ENCODE data around the gene SDHAF1. TPM values are rescaled to one million over a fixed set of nuclear protein-coding genes. Genes with fewer than 3 reads are reported as not detected.
"Not testable (repeated sequence)": the region's sequence is repeated elsewhere in the genome, so short reads cannot be mapped to it uniquely, and the experiment has no call there.

Gene SDHAF1
- total and polyA plus RNA-seq, 2 experiments from 2014 or later, result 28.6 to 36.5 TPM

GRCh38 chr19:35955881-35956634, 38.9 kb upstream of the SDHAF1 start:
- no peak for TF ChIP-seq EZH2 (IDR thresholded peaks at IDR 0.05; ENCODE audit: borderline replicate concordance)
- TF ChIP-seq CTCF (IDR thresholded peaks at IDR 0.05; ENCODE audit: poor library complexity), result no peak
- TF ChIP-seq EZH2phosphoT487 (IDR thresholded peaks at IDR 0.05; ENCODE audit: low read depth, severe bottlenecking, unreplicated experiment), result no peak
- H3K27me3 ChIP-seq, result peaks cover 41% of the 10 kb centered on the region
- no peaks in the 10 kb centered on the region for H3K36me3 ChIP-seq (replicated peaks; ENCODE audit: insufficient read depth, low read depth)
- no peaks in the 10 kb centered on the region for H3K79me2 ChIP-seq
- no peak overlapping the region for H3K27ac ChIP-seq
- no peak overlapping the region for H3K4me3 ChIP-seq
- no peaks in the 10 kb centered on the region for H3K9me3 ChIP-seq (ENCODE audit: low read depth)
- H2AFZ ChIP-seq, result no peak overlapping the region
- no peaks in the 10 kb centered on the region for H4K20me1 ChIP-seq (ENCODE audit: insufficient read depth, poor library complexity, severe bottlenecking)
- H3K9me2 ChIP-seq (replicated peaks; ENCODE audit: insufficient read depth), result no peaks in the 10 kb centered on the region
- no peak overlapping the region for H3K4me2 ChIP-seq
- H3K4me1 ChIP-seq (ENCODE audit: insufficient read depth), result no peaks in the 10 kb centered on the region
- no peak for DNase-seq (ENCODE audit: low spot score)
- WGBS (ENCODE audit: low lambda C conversion rate, missing lambda C conversion rate), result 74% methylated on average over 6 of the region's 6 CpGs

GRCh38 chr19:35957411-35957810, 37.6 kb upstream of the SDHAF1 start:
- peaks cover 44% of the 10 kb centered on the region for H3K27me3 ChIP-seq
- WGBS (ENCODE audit: low lambda C conversion rate, missing lambda C conversion rate), result 77% methylated on average over 8 of the region's 8 CpGs

GRCh38 chr19:35958660-35959039, 36.3 kb upstream of the SDHAF1 start:
- no peak overlapping the region for H3K27ac ChIP-seq
- no peak for TF ChIP-seq EZH2 (IDR thresholded peaks at IDR 0.05; ENCODE audit: borderline replicate concordance)
- no peak for TF ChIP-seq CTCF (IDR thresholded peaks at IDR 0.05; ENCODE audit: poor library complexity)
- TF ChIP-seq EZH2phosphoT487 (IDR thresholded peaks at IDR 0.05; ENCODE audit: low read depth, severe bottlenecking, unreplicated experiment), result no peak
- H2AFZ ChIP-seq, result no peak overlapping the region
- peaks cover 44% of the 10 kb centered on the region for H3K27me3 ChIP-seq
- no peaks in the 10 kb centered on the region for H3K9me2 ChIP-seq (replicated peaks; ENCODE audit: insufficient read depth)
- H4K20me1 ChIP-seq (ENCODE audit: insufficient read depth, poor library complexity, severe bottlenecking), result no peaks in the 10 kb centered on the region
- peak overlapping the region; percentile 61 for H3K4me2 ChIP-seq
- H3K79me2 ChIP-seq, result no peaks in the 10 kb centered on the region
- H3K4me1 ChIP-seq (ENCODE audit: insufficient read depth), result no peaks in the 10 kb centered on the region
- DNase-seq (ENCODE audit: low spot score), result no peak
- 47% methylated on average over 14 of the region's 15 CpGs for WGBS (ENCODE audit: low lambda C conversion rate, missing lambda C conversion rate)
- H3K9me3 ChIP-seq (ENCODE audit: low read depth), result no peaks in the 10 kb centered on the region
- no peak overlapping the region for H3K4me3 ChIP-seq
- no peaks in the 10 kb centered on the region for H3K36me3 ChIP-seq (replicated peaks; ENCODE audit: insufficient read depth, low read depth)

More at GRCh38 chr19:35957411-35957810, 37.6 kb upstream of the SDHAF1 start:
- not testable (repeated sequence) for H3K4me1 ChIP-seq (ENCODE audit: insufficient read depth); H2AFZ ChIP-seq; H3K4me3 ChIP-seq; H3K4me2 ChIP-seq; H3K9me2 ChIP-seq (replicated peaks; ENCODE audit: insufficient read depth); H3K36me3 ChIP-seq (replicated peaks; ENCODE audit: insufficient read depth, low read depth); H3K27ac ChIP-seq; H3K79me2 ChIP-seq; H3K9me3 ChIP-seq (ENCODE audit: low read depth); DNase-seq (ENCODE audit: low spot score); H4K20me1 ChIP-seq (ENCODE audit: insufficient read depth, poor library complexity, severe bottlenecking)

GRCh38 chr19:35959040-35959967, 35.7 kb upstream of the SDHAF1 start:
- H3K9me3 ChIP-seq (ENCODE audit: low read depth), result no peaks in the 10 kb centered on the region
- TF ChIP-seq CTCF (IDR thresholded peaks at IDR 0.05; ENCODE audit: poor library complexity), result peak; percentile 32
- peak; percentile 56 for TF ChIP-seq EZH2 (IDR thresholded peaks at IDR 0.05; ENCODE audit: borderline replicate concordance)
- TF ChIP-seq EZH2phosphoT487 (IDR thresholded peaks at IDR 0.05; ENCODE audit: low read depth, severe bottlenecking, unreplicated experiment), result no peak
- H3K4me1 ChIP-seq (ENCODE audit: insufficient read depth), result no peaks in the 10 kb centered on the region
- no peaks in the 10 kb centered on the region for H3K9me2 ChIP-seq (replicated peaks; ENCODE audit: insufficient read depth)
- H3K79me2 ChIP-seq, result no peaks in the 10 kb centered on the region
- peak overlapping the region; percentile 61 for H3K4me2 ChIP-seq
- no peaks in the 10 kb centered on the region for H4K20me1 ChIP-seq (ENCODE audit: insufficient read depth, poor library complexity, severe bottlenecking)
- peaks cover 44% of the 10 kb centered on the region for H3K27me3 ChIP-seq
- 25% methylated on average over 82 of the region's 97 CpGs for WGBS (ENCODE audit: low lambda C conversion rate, missing lambda C conversion rate)
- DNase-seq (ENCODE audit: low spot score), result peak; percentile 33
- no peak overlapping the region for H2AFZ ChIP-seq
- H3K36me3 ChIP-seq (replicated peaks; ENCODE audit: insufficient read depth, low read depth), result no peaks in the 10 kb centered on the region
- H3K4me3 ChIP-seq, result no peak overlapping the region
- H3K27ac ChIP-seq, result no peak overlapping the region
